Esophagus squamous epithelium (tissue), 4 donors: ENCODE measurements around the gene FTSJ3.

ENCODE experiments used
- POLR2A ChIP-seq, 4 donors: fragments of 450-650 bp; IDR thresholded peaks; one replicate each; pipeline ENCODE4 v1.6.1; 2017; ENCODE audit warnings: antibody characterized with exemption in 4 of 4, mild to moderate bottlenecking in 4 of 4, moderate library complexity in 3 of 4
- TF ChIP-seq, protein P1 (sequence below), 6 experiments: fragments of 450-650 bp in 4 of 6; fragments of 200-600 bp in 2 of 6; sonication (generic) in 2 of 6; IDR thresholded peaks; one replicate each; pipeline ENCODE4 v1.5.1; 2016 to 2019; ENCODE audit warnings: antibody characterized with exemption in 6 of 6, mild to moderate bottlenecking in 4 of 6, moderate library complexity in 4 of 6

DNA sequence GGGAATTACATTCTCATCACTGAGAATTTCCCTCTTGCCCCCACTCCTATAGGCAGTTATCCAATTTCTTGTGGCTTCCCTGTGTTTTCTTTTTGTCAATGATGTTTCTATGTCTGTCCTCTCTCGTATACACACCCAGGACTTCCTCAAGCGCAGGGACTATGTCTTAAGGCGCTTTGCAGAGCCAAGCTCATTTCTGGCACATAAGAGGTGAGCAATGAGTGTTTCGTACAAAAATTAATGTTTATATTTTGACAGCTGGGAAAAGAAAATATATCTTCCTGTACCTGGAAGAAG is 52.5 kb downstream of the FTSJ3 start:
- TF ChIP-seq, protein P1, sequence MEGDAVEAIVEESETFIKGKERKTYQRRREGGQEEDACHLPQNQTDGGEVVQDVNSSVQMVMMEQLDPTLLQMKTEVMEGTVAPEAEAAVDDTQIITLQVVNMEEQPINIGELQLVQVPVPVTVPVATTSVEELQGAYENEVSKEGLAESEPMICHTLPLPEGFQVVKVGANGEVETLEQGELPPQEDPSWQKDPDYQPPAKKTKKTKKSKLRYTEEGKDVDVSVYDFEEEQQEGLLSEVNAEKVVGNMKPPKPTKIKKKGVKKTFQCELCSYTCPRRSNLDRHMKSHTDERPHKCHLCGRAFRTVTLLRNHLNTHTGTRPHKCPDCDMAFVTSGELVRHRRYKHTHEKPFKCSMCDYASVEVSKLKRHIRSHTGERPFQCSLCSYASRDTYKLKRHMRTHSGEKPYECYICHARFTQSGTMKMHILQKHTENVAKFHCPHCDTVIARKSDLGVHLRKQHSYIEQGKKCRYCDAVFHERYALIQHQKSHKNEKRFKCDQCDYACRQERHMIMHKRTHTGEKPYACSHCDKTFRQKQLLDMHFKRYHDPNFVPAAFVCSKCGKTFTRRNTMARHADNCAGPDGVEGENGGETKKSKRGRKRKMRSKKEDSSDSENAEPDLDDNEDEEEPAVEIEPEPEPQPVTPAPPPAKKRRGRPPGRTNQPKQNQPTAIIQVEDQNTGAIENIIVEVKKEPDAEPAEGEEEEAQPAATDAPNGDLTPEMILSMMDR (IDR thresholded peaks at IDR 0.05), result no peak
- TF ChIP-seq POLR2A (IDR thresholded peaks at IDR 0.05), result no peak
